Kidney (tissue), 14 donors: Measurements from ENCODE around the gene ST14. TPM values are rescaled to one million over a fixed set of nuclear protein-coding genes. Genes with fewer than 3 reads are reported as not detected.

Experiments used
- DNase-seq, 5 donors: peaks; one replicate each; pipeline ENCODE4 v3.0.0-alpha.2; 2013 to 2020
- FAIRE-seq: peaks from 2 replicates; lab custom pipeline; 2012; peaks lifted over from hg19 to GRCh38; lab: Jason Lieb, UNC
- H3K27ac ChIP-seq, 2 donors: one replicate each; pipeline ENCODE4 v1.7.0; 2013; ENCODE audit warnings: low read depth in 2 of 2, low read length in 2 of 2, inconsistent platforms in 1 of 2
- H3K27me3 ChIP-seq: one replicate; pipeline ENCODE4 v1.7.1; 2013; ENCODE audit warnings: low read length, inconsistent platforms; ENCODE audit not compliant: control insufficient read depth, insufficient read depth
- H3K36me3 ChIP-seq, 3 donors: one replicate each; pipeline versions ENCODE4 v1.7.0 to v1.7.1; 2013; ENCODE audit warnings: low read length in 3 of 3, control low read depth in 1 of 3, inconsistent platforms in 1 of 3; ENCODE audit not compliant: insufficient read depth in 3 of 3, control insufficient read depth in 2 of 3
- H3K4me1 ChIP-seq, 3 donors: one replicate each; pipeline versions ENCODE4 v1.7.0 to v1.7.1; 2013; ENCODE audit warnings: low read length in 3 of 3, inconsistent platforms in 1 of 3, low read depth in 1 of 3; ENCODE audit not compliant: control insufficient read depth in 2 of 3, insufficient read depth in 2 of 3
- H3K4me3 ChIP-seq, 3 donors: one replicate each; pipeline versions ENCODE4 v1.7.0 to v1.8.1; 2013; ENCODE audit warnings: low read length in 3 of 3, control low read depth in 1 of 3, inconsistent platforms in 1 of 3
- H3K9ac ChIP-seq, 3 donors: one replicate each; pipeline versions ENCODE4 v1.7.0 to v1.7.1; 2013; ENCODE audit warnings: low read length in 3 of 3, control low read depth in 1 of 3, inconsistent platforms in 1 of 3
- H3K9me3 ChIP-seq, 3 donors: one replicate each; pipeline versions ENCODE4 v1.7.0 to v1.7.1; 2013; ENCODE audit warnings: low read length in 3 of 3, control low read depth in 1 of 3, inconsistent platforms in 1 of 3; ENCODE audit not compliant: control insufficient read depth in 2 of 3, insufficient read depth in 1 of 3
- intact Hi-C: fragments of 100-400 bp; cut with DNase I; formaldehyde crosslinking; loops from one replicate; pipeline ENCODE4 v1.11.1; 2022
- polyA plus RNA-seq: library from polyadenylated mRNA; stranded (reverse); fragments of 350-450 nt; fragmentation: Illumina TruSeq; extraction: RNeasy Lipid Tissue Mini Kit (QIAGEN cat#74804); gene quantifications from one replicate; pipeline ENCODE4 v1.2.3, GENCODE V29; 2014; ENCODE audit warnings: low read depth, low replicate concordance; ENCODE audit not compliant: insufficient read depth
- total RNA-seq: library from RNA; stranded (reverse); fragmentation: NEBNext Ultra II Directional; extraction: Animal tissue kit (Norgen Biotek cat#: 25700); gene quantifications from one replicate; pipeline ENCODE4 v1.2.1, GENCODE V29; 2021
- TF ChIP-seq, protein P1 (sequence below): IDR thresholded peaks from 3 replicates; pipeline ENCODE4 v1.5.1; 2012; ENCODE audit warnings: mild to moderate bottlenecking, moderate library complexity, borderline replicate concordance; ENCODE audit not compliant: insufficient read depth; ENCODE audit errors: extremely low read depth
- donor health status: control.
- donor health status: control.
- donor health status: control.
- donor health status: control.
- donor health status: control.
- donor health status: DM: yes; HTN: yes; CAD: no.
- donor health status: Normal renal cell carcinoma (clear cell type).

Gene ST14
- total and polyA plus RNA-seq, 2 donors from 2014 or later = 59.3 to 139 TPM

DNA sequence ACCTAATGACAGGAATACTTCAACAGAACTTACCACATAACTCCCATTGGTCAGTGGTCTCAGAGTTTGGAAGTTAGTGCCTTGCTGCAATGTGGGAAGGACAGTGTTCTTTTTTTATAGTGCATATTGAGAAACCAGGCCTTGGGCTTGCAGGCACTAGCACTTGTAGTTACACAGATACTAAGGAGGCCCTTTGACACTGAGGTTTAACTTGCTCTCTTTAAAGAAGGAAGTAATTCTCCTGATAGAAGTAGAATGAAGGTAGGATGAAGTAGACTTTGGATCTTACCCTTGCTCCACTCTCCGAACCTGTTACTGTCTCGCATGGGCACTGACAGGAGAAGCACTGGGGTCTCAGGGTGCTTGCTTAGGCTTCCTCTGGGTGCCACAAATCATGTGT is 31.0 kb upstream of the ST14 start:
- Histone ChIP-seq H3K4me3 (no peak overlapping the region), H3K9ac (no peak overlapping the region), H3K9me3 (no peaks in the 10 kb centered on the region), H3K36me3 (peaks cover 7 to 29% (median 17%) of the 10 kb centered on the region in 3 donors), H3K27ac (no peak overlapping the region), H3K27me3 (no peaks in the 10 kb centered on the region), H3K4me1 (peaks cover 0 to 2% (median 0%) of the 10 kb centered on the region in 3 donors)
- DNase-seq (no peak), FAIRE-seq (no peak)
- TF ChIP-seq, protein P1, sequence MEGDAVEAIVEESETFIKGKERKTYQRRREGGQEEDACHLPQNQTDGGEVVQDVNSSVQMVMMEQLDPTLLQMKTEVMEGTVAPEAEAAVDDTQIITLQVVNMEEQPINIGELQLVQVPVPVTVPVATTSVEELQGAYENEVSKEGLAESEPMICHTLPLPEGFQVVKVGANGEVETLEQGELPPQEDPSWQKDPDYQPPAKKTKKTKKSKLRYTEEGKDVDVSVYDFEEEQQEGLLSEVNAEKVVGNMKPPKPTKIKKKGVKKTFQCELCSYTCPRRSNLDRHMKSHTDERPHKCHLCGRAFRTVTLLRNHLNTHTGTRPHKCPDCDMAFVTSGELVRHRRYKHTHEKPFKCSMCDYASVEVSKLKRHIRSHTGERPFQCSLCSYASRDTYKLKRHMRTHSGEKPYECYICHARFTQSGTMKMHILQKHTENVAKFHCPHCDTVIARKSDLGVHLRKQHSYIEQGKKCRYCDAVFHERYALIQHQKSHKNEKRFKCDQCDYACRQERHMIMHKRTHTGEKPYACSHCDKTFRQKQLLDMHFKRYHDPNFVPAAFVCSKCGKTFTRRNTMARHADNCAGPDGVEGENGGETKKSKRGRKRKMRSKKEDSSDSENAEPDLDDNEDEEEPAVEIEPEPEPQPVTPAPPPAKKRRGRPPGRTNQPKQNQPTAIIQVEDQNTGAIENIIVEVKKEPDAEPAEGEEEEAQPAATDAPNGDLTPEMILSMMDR = no peak
- intact Hi-C loops = no loop called here

DNA sequence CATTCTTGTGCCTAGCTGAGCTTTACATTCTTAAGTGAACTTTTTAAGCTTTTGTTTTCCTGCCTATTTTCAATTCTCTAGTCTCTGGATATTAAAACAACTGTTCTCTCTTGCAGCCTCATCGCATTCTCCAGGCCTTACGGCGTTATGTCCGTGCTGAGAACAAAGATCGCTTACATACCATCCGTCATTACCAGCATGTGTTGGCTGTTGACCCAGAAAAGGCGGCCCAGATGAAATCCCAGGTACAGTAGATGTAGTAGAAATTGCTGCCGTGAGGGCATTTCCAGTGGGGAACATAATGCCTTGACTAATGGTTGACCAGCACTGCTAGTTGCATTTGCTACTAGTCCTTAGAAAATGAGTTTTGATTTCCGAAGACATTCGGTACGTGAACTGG is 29.7 kb upstream of the ST14 start:
- no peaks in the 10 kb centered on the region for H3K4me1 ChIP-seq
- no peaks in the 10 kb centered on the region for H3K9me3 ChIP-seq
- no peak overlapping the region for H3K4me3 ChIP-seq
- H3K9ac ChIP-seq = no peak overlapping the region
- H3K27ac ChIP-seq = no peak overlapping the region
- DNase-seq = no peak
- intact Hi-C loops = loop anchor here (5.0 kb wide), 1 partner anchor 208 kb away; no protein-coding TSS in a partner anchor
- TF ChIP-seq, protein P1 = no peak
- FAIRE-seq = no peak
- H3K27me3 ChIP-seq = no peaks in the 10 kb centered on the region
- peaks cover 9 to 39% (median 16%) of the 10 kb centered on the region in 3 donors for H3K36me3 ChIP-seq

DNA sequence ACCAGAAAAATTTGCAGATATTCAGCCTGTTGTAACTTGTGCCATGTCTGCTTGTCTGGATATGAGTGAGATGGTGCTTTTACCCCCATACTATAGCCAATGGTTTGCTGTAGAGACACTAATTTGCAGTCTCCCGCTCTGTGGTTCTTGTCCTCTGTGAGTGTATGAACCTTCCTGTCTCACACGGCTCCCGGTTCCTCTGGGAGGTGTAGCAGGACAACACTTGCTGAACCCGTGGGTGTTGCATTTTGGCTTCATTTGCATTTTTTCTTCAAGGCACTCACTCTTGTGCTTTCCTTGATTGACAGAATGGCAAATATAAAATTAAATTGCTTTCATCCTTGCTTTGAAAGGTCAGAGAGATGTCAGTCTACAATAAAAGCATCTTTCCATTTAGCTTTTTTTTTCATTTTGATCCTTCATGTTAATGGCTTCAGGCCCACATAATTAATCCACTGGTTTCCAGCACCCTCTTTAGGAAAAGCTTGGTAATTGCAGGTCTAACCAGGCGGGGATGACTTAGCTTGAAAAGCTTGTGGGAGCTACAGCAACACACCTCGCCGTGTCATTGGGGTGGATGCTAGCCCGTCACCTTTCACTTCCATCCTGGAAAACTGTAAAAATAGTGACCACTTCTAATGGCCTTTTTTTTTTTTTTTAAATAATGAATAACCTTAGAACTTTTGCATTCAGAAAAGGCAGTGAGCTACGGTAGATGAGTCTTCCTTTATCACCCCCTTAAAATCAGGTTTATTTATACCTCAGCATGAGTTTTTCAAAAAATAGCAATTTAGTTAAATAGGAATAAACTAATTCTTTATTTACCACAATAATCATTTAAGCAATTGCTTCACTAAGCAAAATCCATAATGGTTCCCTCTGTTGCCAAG is 27.4 kb upstream of the ST14 start:
- TF ChIP-seq, protein P1 = peak; percentile 87
- Histone ChIP-seq H3K9ac (no peak overlapping the region), H3K36me3 (peaks cover 9 to 51% (median 23%) of the 10 kb centered on the region in 3 donors), H3K4me1 (no peaks in the 10 kb centered on the region), H3K9me3 (no peaks in the 10 kb centered on the region), H3K27me3 (no peaks in the 10 kb centered on the region), H3K27ac (no peak overlapping the region), H3K4me3 (no peak overlapping the region)
- intact Hi-C loops = loop anchor here (5.0 kb wide), 1 partner anchor 210 kb away; no protein-coding TSS in a partner anchor
- DNase-seq (peak in 4 of 5 donors; percentile 65 to 83 (median 73)), FAIRE-seq (peak; percentile 82)
